ENCODE measurements around the gene COG5. TPM values are rescaled to one million over a fixed set of nuclear protein-coding genes. Genes with fewer than 3 reads are reported as not detected.

COG5 gene
- total RNA-seq, 2 experiments from 2014 or later: 40.9 to 60.2 TPM

DNA sequence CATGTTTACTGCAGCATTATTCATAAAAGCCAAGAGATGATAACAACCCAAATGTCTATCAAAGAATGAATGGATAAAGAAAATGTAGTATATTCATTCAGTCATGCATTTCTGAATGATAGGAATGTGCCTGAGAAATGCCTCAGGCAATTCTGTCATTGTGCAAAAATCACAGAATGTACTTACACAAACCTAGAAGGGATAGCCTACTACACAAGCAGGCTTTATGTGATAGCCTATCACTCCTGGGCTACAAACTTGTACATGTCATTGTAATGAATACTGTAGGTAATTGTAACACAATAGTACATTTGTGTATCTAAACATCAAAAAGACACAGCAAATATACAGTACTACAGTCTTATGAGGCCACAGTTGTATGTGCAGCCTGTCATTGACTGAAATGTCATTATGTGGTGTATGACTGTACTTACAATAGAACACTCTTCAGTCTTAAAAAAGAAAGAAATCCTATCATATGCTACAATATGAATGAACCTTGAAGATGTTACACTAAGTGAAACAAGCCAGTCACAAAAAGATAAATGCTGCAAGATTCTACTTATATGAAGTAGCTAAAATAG lies 235.6 kb downstream of the COG5 start:
- no peak overlapping the region for H3K4me2 ChIP-seq (ENCODE audit: low read length)
- ChIA-PET POLR2A (no interaction called here), CTCF (ENCODE audit: unreplicated experiment) (no interaction called here)
- H3K9me2 ChIP-seq (ENCODE audit: insufficient read depth, low read length): no peaks in the 10 kb centered on the region
- H3K27ac ChIP-seq (ENCODE audit: low read depth, low read length, poor library complexity, severe bottlenecking): no peak overlapping the region
- no TSS peak for BruUV-seq (replicated peaks)
- H3K79me2 ChIP-seq (ENCODE audit: insufficient read depth, low read depth, low read length): no peaks in the 10 kb centered on the region
- TF ChIP-seq, protein P1, sequence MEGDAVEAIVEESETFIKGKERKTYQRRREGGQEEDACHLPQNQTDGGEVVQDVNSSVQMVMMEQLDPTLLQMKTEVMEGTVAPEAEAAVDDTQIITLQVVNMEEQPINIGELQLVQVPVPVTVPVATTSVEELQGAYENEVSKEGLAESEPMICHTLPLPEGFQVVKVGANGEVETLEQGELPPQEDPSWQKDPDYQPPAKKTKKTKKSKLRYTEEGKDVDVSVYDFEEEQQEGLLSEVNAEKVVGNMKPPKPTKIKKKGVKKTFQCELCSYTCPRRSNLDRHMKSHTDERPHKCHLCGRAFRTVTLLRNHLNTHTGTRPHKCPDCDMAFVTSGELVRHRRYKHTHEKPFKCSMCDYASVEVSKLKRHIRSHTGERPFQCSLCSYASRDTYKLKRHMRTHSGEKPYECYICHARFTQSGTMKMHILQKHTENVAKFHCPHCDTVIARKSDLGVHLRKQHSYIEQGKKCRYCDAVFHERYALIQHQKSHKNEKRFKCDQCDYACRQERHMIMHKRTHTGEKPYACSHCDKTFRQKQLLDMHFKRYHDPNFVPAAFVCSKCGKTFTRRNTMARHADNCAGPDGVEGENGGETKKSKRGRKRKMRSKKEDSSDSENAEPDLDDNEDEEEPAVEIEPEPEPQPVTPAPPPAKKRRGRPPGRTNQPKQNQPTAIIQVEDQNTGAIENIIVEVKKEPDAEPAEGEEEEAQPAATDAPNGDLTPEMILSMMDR (conservative IDR thresholded peaks at IDR 0.05; ENCODE audit: low read length): no peak
- TF ChIP-seq EZH2phosphoT487 (IDR thresholded peaks at IDR 0.05; ENCODE audit: borderline replicate concordance, low read depth, low read length): no peak
- H3K9me3 ChIP-seq (ENCODE audit: low read length): peaks cover 11% of the 10 kb centered on the region; the same call in 1 of the 2 replicates
- intact Hi-C loops (cut with micrococcal nuclease; ENCODE audit: unreplicated experiment): no loop called here
- DNase-seq (ENCODE audit: low spot score): no peak
- H2AFZ ChIP-seq (ENCODE audit: low read length): no peak overlapping the region
- 0 out of 2 replicates have a peak, but pooled peaks cover 3% of the 10 kb centered on the region for H3K36me3 ChIP-seq (ENCODE audit: insufficient read depth, low read length)
- H3K4me3 ChIP-seq (ENCODE audit: low read depth, low read length, poor library complexity, severe bottlenecking): no peak overlapping the region
- H3K4me1 ChIP-seq (ENCODE audit: insufficient read depth, low read length, poor library complexity, severe bottlenecking): peaks cover 13% of the 10 kb centered on the region
- no peaks in the 10 kb centered on the region for H4K20me1 ChIP-seq (ENCODE audit: insufficient read depth, low read length)

DNA sequence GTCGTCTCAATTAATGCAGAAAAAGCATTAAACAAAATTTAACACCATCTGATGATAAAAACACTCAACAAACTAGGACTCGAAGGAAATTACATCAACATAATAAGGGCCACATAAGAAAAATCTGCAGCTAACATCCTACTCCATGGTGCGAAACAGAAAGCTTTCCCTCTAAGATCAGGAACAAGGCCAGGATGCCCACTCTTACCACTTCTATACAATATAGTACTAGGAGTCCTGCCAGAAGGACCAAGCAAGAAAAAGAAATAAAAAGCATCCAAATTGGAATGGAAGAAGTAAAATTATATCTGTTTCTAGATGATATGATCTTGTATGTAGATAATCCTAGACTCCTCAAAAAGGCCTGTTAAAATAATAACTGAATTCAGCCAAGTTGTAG lies 237.7 kb downstream of the COG5 start:
- Histone ChIP-seq H3K36me3 (ENCODE audit: insufficient read depth, low read length) (0 out of 2 replicates have a peak, but pooled peaks cover 3% of the 10 kb centered on the region), H2AFZ (ENCODE audit: low read length) (no peak overlapping the region), H3K9me3 (ENCODE audit: low read length) (peaks cover 11% of the 10 kb centered on the region; the same call in 1 of the 2 replicates), H3K4me2 (ENCODE audit: low read length) (no peak overlapping the region), H3K27ac (ENCODE audit: low read depth, low read length, poor library complexity, severe bottlenecking) (no peak overlapping the region), H3K9me2 (ENCODE audit: insufficient read depth, low read length) (no peaks in the 10 kb centered on the region), H4K20me1 (ENCODE audit: insufficient read depth, low read length) (no peaks in the 10 kb centered on the region), H3K79me2 (ENCODE audit: insufficient read depth, low read depth, low read length) (no peaks in the 10 kb centered on the region), H3K4me3 (ENCODE audit: low read depth, low read length, poor library complexity, severe bottlenecking) (no peak overlapping the region), H3K4me1 (ENCODE audit: insufficient read depth, low read length, poor library complexity, severe bottlenecking) (no peaks in the 10 kb centered on the region)
- no TSS peak for BruUV-seq (replicated peaks)
- intact Hi-C loops (cut with micrococcal nuclease; ENCODE audit: unreplicated experiment): no loop called here
- no peak for TF ChIP-seq EZH2phosphoT487 (IDR thresholded peaks at IDR 0.05; ENCODE audit: borderline replicate concordance, low read depth, low read length)
- TF ChIP-seq, protein P1 (conservative IDR thresholded peaks at IDR 0.05; ENCODE audit: low read length): no peak
- no peak for DNase-seq (ENCODE audit: low spot score)
- ChIA-PET CTCF (ENCODE audit: unreplicated experiment) (no interaction called here), POLR2A (no interaction called here)

DNA sequence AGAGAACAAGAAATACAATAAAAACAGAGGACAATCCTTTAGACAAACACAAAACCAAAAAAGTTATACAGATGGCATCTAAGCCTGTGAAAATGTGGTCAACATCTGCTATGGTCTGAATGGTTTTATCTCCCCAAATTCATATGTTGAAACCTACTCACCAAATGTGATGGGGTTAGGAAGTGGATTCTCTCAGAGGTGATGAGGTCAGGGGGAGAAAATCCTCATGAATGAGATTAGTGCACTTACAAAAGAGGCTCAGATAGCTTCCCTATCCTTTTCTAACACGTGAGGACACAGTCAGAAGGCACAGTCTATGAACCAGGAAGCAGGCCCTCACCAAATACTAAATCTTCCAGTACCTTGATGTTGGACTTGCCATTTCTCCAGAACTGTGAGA lies 241.7 kb downstream of the COG5 start:
- POLR2A ChIA-PET: no interaction called here
- DNase-seq (ENCODE audit: low spot score): no peak
- no TSS peak for BruUV-seq (replicated peaks)

More for the DNA sequence above, 241.7 kb downstream of the COG5 start:
- Histone ChIP-seq H2AFZ (ENCODE audit: low read length) (no peak overlapping the region), H3K4me1 (ENCODE audit: insufficient read depth, low read length, poor library complexity, severe bottlenecking) (no peaks in the 10 kb centered on the region), H3K4me3 (ENCODE audit: low read depth, low read length, poor library complexity, severe bottlenecking) (no peak overlapping the region), H4K20me1 (ENCODE audit: insufficient read depth, low read length) (no peaks in the 10 kb centered on the region), H3K9me2 (ENCODE audit: insufficient read depth, low read length) (no peaks in the 10 kb centered on the region), H3K9me3 (ENCODE audit: low read length) (peaks cover 8% of the 10 kb centered on the region; the same call in 1 of the 2 replicates), H3K27ac (ENCODE audit: low read depth, low read length, poor library complexity, severe bottlenecking) (no peak overlapping the region), H3K79me2 (ENCODE audit: insufficient read depth, low read depth, low read length) (no peaks in the 10 kb centered on the region), H3K36me3 (ENCODE audit: insufficient read depth, low read length) (0 out of 2 replicates have a peak, but pooled peaks cover 3% of the 10 kb centered on the region), H3K4me2 (ENCODE audit: low read length) (no peak overlapping the region)
- intact Hi-C loops (cut with micrococcal nuclease; ENCODE audit: unreplicated experiment): no loop called here
- CTCF ChIA-PET (ENCODE audit: unreplicated experiment): no interaction called here
- TF ChIP-seq EZH2phosphoT487 (IDR thresholded peaks at IDR 0.05; ENCODE audit: borderline replicate concordance, low read depth, low read length): no peak
- TF ChIP-seq, protein P1 (conservative IDR thresholded peaks at IDR 0.05; ENCODE audit: low read length): no peak

All from OCI-LY7 (cell line).